ENCODE results near the gene EFCAB10. TPM values are rescaled to one million over a fixed set of nuclear protein-coding genes. Genes with fewer than 3 reads are reported as not detected.
"Not testable (repeated sequence)": the region's sequence is repeated elsewhere in the genome, so short reads cannot be mapped to it uniquely, and the experiment has no call there.

The EFCAB10 gene
- total RNA-seq, 1 donor from 2014 or later: 6.0 TPM

DNA sequence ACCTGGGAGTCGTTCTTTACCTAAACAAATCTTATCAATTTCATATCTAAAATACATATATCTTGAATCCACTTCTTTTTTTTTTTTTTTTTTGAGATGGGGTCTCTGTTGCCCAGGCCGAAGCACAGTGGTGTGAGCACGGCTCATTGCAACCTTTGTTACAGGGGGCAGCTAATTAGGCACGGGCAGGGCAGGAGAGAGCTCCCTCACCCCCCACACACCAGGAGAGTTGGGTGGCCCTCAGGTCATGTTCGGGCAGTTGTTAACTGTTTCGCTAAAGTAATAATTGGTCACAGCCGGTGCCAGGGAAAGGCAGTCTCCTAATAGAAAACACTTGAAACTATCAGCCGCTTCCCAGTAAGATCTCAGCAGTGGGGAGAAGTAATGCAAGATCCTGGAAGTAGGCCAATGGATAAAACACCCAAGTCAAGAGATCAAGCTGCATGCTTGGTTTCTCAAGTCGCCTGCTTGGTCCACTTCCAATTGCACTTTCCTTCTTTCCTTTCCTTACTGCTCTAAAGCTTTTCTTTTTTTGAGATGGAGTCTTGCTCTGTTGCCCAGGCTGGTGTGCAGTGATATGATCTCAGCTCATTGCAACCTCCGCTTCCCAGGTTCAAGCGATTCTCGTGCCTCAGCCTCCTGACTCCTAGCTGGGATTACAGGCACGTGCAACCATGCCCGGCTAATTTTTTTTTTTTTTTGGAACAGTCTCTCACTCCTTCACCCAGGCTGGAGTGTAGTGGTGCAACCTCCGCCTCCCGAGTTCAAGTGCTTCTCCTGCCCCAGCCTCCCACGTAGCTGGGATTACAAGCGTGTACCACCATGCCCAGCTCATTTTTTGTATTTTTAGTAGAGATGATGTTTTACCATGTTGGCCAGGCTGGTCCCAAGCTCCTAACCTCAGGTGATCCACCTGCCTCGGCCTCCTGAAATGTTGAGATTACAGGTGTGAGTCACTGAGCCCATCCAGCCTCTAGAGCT lies 21.3 kb upstream of the EFCAB10 start:
- intact Hi-C loops (cut with DNase I): no loop called here
- Histone ChIP-seq H3K27ac (no peak overlapping the region), H3K4me1 (no peaks in the 10 kb centered on the region), H3K27me3 (ENCODE audit: low read depth) (no peaks in the 10 kb centered on the region), H3K9me3 (no peaks in the 10 kb centered on the region), H3K36me3 (no peaks in the 10 kb centered on the region), H3K4me3 (no peak overlapping the region)
- TF ChIP-seq, protein P1, sequence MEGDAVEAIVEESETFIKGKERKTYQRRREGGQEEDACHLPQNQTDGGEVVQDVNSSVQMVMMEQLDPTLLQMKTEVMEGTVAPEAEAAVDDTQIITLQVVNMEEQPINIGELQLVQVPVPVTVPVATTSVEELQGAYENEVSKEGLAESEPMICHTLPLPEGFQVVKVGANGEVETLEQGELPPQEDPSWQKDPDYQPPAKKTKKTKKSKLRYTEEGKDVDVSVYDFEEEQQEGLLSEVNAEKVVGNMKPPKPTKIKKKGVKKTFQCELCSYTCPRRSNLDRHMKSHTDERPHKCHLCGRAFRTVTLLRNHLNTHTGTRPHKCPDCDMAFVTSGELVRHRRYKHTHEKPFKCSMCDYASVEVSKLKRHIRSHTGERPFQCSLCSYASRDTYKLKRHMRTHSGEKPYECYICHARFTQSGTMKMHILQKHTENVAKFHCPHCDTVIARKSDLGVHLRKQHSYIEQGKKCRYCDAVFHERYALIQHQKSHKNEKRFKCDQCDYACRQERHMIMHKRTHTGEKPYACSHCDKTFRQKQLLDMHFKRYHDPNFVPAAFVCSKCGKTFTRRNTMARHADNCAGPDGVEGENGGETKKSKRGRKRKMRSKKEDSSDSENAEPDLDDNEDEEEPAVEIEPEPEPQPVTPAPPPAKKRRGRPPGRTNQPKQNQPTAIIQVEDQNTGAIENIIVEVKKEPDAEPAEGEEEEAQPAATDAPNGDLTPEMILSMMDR (IDR thresholded peaks at IDR 0.05): no peak
- ATAC-seq (peak; percentile 31 to 47), DNase-seq (no peak)

DNA sequence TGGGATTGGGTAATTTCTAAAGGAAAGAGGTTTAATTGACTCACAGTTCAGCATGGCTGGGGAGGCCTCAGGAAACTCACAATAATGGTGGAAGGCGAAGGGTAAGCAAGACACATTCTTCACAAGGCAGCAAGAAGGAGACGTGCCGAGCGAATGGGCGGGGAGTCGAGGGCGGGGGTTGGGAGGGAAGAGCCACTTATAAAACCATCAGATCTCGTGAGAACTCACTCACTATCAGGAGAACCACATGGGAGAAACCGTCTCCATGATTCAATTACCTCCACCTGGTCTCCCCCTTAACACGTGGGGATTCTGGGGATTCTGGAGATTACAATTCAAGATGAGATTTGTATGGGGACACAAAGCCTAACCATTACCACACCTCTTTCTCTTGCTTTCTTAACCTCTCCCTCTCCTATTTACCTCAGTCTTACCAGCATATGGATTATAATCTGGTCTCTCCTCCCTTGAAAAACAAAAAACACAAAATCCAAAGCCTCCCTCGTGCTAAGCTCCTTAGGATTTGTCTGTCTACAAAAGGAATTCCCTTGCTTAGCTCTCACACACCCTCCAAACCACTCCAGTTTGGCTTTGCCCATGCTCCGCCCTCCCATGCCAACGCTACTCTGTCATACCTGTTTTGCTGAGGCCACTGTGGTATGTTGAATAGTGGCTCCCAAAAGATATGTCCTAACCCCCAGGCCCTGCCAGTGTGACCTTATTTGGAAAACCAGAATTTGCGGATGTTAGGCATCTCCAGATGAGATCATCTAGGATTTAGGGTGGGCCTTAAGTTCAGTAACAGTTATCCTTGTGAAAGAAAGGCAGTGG lies 19.6 kb upstream of the EFCAB10 start:
- ATAC-seq: peak; percentile 93 to 95
- TF ChIP-seq, protein P1 (IDR thresholded peaks at IDR 0.05): no peak
- H3K27ac ChIP-seq: no peak overlapping the region

DNA sequence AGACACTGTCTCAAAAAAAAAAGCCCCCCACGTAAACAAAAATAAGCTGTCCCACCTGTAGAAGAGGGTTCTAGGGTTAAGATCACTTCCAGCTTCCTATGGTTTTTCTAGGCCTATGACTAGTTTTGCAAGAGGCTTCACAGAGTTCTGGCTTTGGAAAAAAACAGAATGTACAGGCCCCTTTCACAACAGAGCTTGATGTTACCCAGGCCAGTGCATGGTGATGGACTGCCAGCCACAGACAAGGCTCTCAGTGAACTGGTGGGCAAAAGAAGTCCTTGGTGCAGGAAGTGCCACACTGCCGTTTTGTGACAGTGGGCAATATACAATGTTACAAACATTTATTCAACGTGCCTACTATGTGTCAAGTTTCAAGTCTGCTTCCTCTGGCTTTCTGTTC lies 18.3 kb upstream of the EFCAB10 start:
- intact Hi-C loops (cut with DNase I): no loop called here
- H3K27ac ChIP-seq: no peak overlapping the region
- no peaks in the 10 kb centered on the region for H3K27me3 ChIP-seq (ENCODE audit: low read depth)
- H3K9me3 ChIP-seq: no peaks in the 10 kb centered on the region
- H3K36me3 ChIP-seq: no peaks in the 10 kb centered on the region
- TF ChIP-seq, protein P1 (IDR thresholded peaks at IDR 0.05): no peak
- H3K4me3 ChIP-seq: no peak overlapping the region
- H3K4me1 ChIP-seq: no peaks in the 10 kb centered on the region
- ATAC-seq (no peak), DNase-seq (no peak)

More for the DNA sequence above, 19.6 kb upstream of the EFCAB10 start:
- Histone ChIP-seq H3K4me1 (no peaks in the 10 kb centered on the region), H3K9me3 (no peaks in the 10 kb centered on the region), H3K4me3 (no peak overlapping the region), H3K36me3 (no peaks in the 10 kb centered on the region), H3K27me3 (ENCODE audit: low read depth) (no peaks in the 10 kb centered on the region)
- intact Hi-C loops (cut with DNase I): no loop called here
- peak; percentile 60 for DNase-seq

DNA sequence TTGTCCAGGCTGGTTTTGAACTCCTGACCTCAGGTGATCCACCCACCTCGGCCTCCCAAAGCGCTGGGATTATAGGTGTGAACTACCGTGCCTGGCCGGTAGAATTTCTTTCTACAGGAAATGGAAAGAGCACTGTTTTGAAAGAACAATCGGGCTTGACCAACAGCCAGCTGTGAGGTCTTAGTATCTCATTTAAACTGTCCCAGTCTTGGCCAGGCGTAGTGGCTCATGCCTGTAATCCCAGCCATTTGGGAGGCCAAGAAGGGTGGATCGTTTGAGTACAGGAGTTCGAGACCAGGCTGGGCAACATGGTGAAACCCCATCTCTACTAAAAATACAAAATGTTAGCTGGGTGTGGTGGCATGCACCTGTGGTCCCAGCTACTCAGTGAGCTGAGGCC lies 17.8 kb upstream of the EFCAB10 start:
- H3K36me3 ChIP-seq; intact Hi-C loops (cut with DNase I); H3K9me3 ChIP-seq; H3K27me3 ChIP-seq (ENCODE audit: low read depth); DNase-seq; H3K27ac ChIP-seq; H3K4me3 ChIP-seq; ATAC-seq; H3K4me1 ChIP-seq: not testable (repeated sequence)

DNA sequence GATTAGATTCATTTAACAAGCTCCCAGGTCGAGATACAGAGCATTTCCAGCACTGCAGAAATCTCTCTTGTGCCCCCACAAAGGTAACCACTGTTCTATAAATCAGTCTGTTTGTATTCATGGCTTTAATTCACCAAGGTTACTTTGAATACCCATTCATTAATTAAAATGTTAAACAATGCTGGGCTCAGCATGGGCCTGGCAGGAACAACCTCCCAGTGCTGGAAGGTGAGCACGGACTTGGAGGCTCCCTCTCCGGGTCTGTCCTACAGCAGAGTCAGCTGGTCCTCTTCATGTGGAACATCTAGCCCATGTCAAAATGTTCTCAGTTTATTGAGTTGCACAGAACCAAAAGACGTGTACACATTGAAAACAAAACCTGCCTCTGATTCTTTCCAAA lies 15.6 kb upstream of the EFCAB10 start:
- Histone ChIP-seq H3K27ac (no peak overlapping the region), H3K27me3 (ENCODE audit: low read depth) (no peaks in the 10 kb centered on the region), H3K4me1 (no peaks in the 10 kb centered on the region), H3K4me3 (no peak overlapping the region), H3K9me3 (no peaks in the 10 kb centered on the region), H3K36me3 (no peaks in the 10 kb centered on the region)
- TF ChIP-seq, protein P1 (IDR thresholded peaks at IDR 0.05): no peak
- intact Hi-C loops (cut with DNase I): no loop called here
- DNase-seq (no peak), ATAC-seq (no peak)

Measured in lower lobe of right lung (tissue), 2 donors.